Keratinocyte (primary cell): ENCODE results near the gene MIPOL1.

ENCODE experiments used
- EZH2 ChIP-seq: IDR thresholded peaks from one replicate; pipeline ENCODE4 v1.6.1; 2012; ENCODE audit warnings: inconsistent platforms, mild to moderate bottlenecking, low read length, moderate library complexity
- TF ChIP-seq, protein P1 (sequence below), 3 experiments: IDR thresholded peaks in 1 of 3; conservative IDR thresholded peaks in 1 of 3; optimal IDR thresholded peaks in 1 of 3; 2 replicates in 2 of 3; 3 replicates in 1 of 3; pipeline versions ENCODE3 to v1.5.1; 2011; ENCODE audit warnings: low read length in 3 of 3, mild to moderate bottlenecking in 3 of 3, moderate library complexity in 2 of 3, control low read depth in 1 of 3, inconsistent platforms in 1 of 3; ENCODE audit not compliant: insufficient read depth in 2 of 3; ENCODE audit errors: extremely low read depth in 1 of 3

DNA sequence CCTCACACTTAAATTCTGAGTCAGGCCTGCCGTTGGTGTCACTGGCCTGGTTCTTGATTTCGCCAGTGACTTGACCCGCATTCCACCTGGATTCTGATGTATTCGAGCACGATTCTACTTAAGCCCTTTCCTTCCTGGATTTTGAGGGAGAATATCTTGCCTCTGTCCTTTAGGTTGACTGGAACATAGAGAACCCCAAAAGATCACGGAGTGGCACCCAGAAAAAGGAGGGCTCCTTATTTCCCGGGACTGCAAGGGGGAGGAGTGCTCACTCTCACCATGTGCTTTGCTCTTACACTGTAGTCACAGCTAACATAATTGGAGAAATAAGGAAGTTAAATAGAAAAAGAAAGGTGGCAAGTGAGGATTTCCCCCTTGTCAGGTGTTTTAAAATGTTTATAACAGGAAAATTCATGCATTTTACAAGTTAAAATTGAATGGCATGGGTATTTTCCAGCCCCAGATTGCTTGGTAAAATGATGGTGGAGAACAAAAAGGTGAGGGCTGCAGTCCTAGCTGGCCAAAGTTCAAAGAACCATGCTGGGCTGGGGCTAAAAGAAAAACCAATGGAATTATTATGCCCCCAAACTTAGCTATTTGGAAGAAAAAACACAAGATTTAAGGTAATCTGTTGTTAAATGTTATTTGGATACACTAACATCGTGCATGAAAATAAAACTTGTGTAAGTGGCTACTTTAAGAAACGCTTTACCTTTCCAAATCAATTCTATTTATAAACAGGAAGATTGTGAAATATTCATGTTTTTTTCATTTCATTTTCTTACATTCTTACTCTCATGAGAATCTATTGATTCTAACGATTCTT is 388.4 kb downstream of the MIPOL1 start:
- no peak for TF ChIP-seq EZH2
- TF ChIP-seq, protein P1, sequence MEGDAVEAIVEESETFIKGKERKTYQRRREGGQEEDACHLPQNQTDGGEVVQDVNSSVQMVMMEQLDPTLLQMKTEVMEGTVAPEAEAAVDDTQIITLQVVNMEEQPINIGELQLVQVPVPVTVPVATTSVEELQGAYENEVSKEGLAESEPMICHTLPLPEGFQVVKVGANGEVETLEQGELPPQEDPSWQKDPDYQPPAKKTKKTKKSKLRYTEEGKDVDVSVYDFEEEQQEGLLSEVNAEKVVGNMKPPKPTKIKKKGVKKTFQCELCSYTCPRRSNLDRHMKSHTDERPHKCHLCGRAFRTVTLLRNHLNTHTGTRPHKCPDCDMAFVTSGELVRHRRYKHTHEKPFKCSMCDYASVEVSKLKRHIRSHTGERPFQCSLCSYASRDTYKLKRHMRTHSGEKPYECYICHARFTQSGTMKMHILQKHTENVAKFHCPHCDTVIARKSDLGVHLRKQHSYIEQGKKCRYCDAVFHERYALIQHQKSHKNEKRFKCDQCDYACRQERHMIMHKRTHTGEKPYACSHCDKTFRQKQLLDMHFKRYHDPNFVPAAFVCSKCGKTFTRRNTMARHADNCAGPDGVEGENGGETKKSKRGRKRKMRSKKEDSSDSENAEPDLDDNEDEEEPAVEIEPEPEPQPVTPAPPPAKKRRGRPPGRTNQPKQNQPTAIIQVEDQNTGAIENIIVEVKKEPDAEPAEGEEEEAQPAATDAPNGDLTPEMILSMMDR (optimal IDR thresholded peaks at IDR 0.05 in 1 of 3, IDR thresholded peaks at IDR 0.05 in 1 of 3, conservative IDR thresholded peaks at IDR 0.05 in 1 of 3; ENCODE audit: extremely low read depth in 1 of 3, insufficient read depth in 2 of 3, low read length in 3 of 3), result no peak
